Fibroblast of peridontal ligament (primary cell): Measurements from ENCODE around the gene LCP2.
"Not testable (repeated sequence)": the region's sequence is repeated elsewhere in the genome, so short reads cannot be mapped to it uniquely, and the experiment has no call there.

ENCODE experiments used
- DNase-seq: peaks from one replicate; pipeline ENCODE4 v3.0.0-alpha.2; 2010; ENCODE audit errors: extremely low read depth

Gene LCP2

DNA sequence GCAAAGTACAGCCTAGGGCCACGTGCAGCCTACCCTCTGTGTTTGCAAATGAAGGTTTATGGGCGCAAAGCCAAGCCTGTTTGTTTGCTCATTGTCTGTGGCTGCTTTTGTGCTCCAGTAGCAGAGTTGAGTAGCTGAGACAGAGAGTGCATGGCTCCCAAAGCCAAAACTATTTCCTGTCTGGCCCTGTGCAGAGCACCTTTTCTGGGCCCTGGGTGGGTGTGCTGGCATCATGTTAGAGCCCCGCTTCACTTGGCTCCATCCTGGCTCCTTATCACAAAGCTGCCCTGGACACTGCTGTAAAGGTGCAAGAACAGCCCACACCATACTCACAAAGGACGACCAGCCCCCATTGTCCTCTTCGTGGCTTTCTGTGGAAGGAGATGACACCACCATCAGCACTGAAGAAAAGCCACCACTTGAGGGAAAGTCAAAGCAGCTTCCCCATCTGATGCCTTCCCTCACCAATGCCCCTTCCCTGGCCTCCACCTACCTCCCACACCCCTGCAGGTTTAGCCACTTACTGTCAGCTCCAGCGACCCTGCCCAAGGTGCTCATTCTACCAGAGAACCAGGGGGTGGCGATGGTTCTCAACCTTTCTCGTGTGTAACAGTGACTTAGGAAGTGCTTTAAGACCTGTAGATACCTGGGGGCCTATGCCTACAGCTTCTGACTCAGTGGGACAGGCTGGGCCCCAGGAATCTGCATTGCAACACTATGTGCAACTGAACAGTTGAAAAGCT, 23.4 kb downstream of the LCP2 start:
- DNase-seq = no peak

DNA sequence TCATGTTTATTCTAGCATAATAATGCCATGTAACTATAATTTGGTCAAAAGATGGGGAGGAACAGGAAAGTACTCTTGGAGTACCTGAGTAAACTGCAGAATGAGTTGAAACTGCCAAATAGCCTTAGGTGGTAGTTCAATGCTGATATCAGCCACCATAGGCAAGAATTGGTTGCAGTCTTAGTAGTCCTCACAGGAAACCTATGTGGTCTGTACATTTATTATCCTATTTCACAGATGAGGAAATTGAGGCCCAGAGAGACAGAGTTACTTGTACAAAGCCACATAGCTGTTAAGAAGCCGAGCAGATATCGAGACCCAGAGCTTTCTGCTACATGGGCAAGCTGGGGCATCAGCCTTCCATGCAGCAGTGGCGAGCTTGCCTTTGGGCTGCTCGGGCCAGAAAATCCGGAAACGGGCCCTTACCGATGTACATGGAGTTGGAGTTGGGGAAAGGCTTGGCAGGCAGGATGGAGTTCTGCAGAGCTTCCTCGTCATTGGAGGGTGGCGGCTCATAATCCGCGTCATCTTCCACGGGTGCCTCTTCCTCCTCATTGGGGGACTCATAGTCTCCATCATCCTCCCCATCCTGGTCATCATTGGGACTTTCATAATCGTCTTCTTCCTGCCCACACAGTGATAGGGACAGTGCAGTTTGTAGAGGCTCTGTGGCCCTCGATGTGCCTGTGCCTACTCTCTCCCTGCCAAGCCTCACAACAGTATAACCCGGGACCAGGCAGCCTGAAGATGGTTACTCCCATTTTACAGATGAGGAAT, 27.1 kb downstream of the LCP2 start:
- DNase-seq = no peak

GRCh38 chr5:170269579-170269978, 28.0 kb downstream of the LCP2 start:
- DNase-seq = no peak

- no peak for DNase-seq
Observed at GRCh38 chr5:170268884-170269283, 28.7 kb downstream of the LCP2 start.

DNA sequence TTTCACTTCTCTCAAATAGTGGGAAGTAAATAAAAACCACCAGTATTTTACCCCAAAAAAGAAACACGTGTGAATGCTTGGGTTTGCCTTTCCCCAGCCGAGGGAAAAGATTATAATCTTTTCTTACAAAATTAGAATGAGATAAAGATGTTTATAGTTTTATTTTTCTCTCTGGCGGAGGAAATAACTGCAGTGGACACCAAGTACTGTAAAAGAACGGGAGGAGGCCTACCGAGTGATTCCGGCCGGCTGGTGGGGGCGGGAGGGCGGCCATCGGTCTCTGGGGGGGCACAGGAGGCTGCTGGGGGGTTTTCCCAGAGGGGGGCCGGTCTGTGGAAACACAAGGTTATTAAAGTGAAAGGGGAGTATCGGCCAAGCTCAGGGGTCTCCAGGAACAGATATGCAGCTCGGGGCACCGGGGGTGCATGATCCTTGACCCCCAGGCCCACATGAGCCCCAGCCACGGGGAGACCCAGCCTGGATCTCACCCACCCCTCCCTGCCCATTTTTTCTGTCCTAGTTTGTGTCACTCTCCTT, 29.4 kb downstream of the LCP2 start:
- no peak for DNase-seq

GRCh38 chr5:170267431-170268152, 30.0 kb downstream of the LCP2 start:
- DNase-seq = peak; percentile 68

DNA sequence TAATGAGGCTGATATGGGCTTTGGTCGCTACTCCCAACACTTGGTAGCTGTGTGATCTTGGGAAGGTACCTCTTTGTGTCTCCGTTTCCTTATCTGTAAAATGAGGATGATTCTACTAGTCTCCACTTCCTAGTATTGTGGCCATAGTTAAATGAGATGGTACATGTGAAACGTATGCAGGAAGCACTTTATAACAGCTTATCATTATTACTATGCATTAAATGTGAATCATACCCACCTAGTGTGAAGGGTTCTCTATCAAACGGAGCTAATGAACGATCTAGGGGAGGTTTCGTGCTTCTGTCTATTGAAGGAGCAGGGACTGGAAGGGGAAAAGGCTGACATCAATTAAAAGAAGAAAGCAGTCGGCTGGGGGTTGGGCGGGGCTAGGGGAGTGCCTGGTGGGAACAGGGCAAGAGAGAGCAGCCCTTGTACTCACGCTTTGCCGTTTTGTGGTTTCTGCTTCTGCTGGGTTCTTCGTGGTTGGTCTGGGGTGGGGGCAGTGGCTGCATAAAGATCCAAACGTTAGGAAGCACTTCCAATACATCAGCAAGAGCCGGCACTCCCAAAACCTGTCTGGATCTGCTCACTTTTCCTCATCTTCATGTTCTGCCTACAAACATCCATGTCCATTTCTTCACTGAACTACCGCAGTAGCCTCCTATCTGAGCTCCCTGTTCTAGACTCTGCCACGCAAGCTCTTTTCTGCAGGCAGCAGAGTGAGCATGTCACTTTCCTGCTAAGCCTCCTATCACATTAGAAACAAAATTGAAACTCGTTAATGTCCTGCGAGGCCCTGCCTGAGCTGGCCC, 30.8 kb downstream of the LCP2 start:
- DNase-seq = no peak

DNA sequence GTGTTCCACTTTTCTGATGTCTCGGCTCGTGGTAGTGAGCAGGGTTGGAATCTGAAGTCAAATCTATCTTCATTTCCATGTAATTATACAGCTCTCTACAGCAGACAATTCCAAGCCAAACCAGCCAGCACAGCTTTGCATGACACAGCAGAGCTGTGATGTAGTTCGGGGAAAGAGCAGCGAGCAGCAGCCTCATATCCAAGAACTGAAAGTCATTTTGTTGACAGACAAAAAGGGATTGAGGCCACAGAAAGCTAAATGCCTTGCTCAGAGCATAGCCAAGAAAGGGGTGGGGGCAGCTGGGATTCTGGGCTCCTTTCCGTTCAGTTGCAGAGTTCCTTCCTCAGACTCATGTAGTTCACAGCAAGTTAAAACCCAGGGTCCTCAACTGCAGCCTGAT, 32.1 kb downstream of the LCP2 start:
- peak; percentile 24 for DNase-seq

GRCh38 chr5:170263906-170264305, 33.7 kb downstream of the LCP2 start:
- DNase-seq = no peak

DNA sequence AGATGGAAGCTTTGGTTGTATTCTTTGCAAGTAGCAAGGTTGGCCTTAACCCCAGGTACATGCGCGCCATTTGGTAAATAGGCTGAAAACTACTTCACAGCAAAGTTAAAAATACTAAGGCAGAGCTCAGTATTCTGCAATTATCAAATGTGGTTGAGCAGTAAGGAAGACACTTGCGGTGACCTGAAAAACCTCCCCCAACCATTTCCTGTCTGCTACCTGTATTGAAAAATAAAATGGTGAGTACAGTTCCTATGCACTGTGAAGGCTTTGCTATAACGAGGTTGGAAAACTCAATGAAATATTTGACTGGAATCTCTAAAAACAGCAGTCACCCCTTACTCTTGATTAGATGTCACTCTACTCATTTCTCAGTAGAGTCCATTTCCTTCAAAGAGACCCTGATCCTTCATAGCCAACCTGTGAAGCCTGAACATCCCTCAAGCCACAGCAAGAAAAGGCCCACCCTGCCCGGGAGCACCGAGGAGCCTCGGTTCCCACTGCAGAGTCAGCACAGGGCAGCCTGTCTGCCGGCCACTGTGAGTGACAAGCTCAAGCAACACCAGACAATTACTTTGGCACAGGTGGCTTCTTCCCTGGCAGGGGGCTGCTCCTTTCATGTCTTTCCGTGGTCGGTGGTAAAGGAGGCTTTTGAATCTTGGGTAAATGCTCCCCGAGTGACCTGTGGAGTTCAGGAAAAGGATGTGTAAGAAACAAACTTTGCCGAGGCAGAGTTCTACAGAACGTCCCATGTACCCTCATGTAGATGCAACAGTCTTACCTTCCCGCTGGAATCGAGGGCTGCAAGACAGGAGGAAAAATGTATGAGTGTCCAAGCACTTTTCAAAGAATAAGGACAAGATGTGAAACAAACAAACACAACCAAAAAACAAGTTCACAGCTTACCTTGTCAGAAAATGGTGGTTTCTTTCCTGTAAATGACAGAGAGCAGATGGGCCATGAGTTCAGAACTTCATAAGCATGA, 35.2 kb downstream of the LCP2 start:
- DNase-seq = no peak

- DNase-seq = no peak
Observed at GRCh38 chr5:170261528-170262043, 36.0 kb downstream of the LCP2 start.

DNA sequence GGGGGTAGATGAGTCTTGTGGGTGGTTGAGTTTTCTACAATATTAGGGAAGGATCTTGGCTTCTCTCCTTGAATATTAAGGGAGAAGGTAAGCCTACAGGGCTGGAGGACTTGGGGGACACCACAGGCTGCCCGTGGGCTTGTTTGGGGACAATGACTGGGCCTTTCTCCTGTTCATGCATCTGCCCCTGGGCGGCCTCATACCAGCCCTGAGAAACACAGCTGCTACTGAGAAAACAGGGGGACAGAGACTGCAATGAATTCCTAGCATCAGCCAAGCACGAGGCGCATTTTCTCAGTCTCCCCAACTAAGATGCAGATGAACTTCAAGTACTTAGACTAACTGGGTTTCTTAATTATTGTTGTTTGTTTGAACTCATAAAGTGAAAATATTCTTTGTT, 40.2 kb downstream of the LCP2 start:
- no peak for DNase-seq

- DNase-seq = no peak
Observed at GRCh38 chr5:170256571-170256970, 41.0 kb downstream of the LCP2 start.

GRCh38 chr5:170254056-170254455, 43.5 kb downstream of the LCP2 start:
- no peak for DNase-seq

DNA sequence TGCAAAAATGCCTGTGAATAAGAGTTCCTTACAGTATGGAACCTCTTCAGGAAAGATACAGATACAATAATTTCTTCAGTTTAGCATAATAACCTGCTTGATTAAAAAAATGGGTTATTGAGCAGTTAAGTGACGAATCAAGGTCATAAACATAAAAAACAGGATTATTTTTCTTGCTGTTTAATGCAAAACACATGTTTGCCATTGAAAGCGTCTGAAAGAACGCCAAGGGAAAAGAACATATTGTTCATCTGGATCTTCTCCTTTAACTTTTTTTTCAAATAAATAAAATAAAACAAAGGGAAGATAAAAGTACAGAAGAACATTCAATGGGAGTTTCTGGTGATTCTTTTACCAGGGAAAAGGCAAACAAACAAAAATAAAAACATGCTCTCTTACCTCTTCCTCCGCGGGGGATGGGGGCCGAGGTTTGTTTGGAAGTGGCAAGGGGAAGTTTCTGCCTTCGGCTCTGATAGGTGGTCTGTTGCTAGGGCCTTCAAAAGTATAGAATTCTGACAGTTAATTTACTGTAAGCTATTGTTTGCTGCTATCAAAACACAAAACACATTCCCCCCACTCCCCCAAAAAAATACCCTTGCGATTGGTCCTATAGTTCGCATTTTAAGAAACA, 44.7 kb downstream of the LCP2 start:
- DNase-seq = peak; percentile 12

- no peak for DNase-seq
Observed at GRCh38 chr5:170252109-170252508, 45.5 kb downstream of the LCP2 start.

GRCh38 chr5:170251462-170251861, 46.1 kb downstream of the LCP2 start:
- DNase-seq = no peak

GRCh38 chr5:170250810-170251317, 46.7 kb downstream of the LCP2 start:
- no peak for DNase-seq

DNA sequence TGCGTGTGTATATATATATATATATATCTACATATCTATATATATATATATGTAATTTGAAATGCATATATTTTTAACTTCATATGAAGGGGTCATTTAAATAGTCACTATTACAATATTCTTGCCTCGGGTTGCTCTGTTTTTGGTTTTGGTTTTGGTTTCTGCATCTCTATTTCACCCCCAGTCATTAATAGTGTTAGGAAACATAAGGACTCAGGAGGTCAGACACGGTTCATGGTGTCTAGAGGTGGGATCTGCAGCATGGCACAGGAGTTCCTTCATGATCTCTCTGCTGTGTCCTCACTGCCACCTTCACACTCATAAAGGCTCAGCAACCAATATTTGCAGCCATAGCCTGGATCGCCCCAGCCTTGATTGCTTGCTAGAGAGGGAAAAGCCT, 48.2 kb downstream of the LCP2 start:
- DNase-seq = no peak

DNA sequence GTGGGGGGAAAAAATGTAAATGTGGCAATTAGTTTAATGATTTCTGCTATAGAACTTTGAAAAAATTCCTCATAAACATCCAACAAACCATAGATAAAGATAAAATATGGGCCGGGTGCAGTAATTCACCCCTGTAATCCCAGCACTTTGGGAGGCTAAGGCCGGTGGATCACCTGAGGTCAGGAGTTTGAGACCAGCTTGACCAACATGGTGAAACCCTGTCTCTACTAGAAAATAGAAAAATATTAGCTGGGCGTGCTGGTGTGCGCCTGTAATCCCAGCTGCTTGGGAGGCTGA, 48.7 kb downstream of the LCP2 start:
- DNase-seq = not testable (repeated sequence)
